Spleen (tissue), 7 donors: Measurements from ENCODE around the gene PLB1.

ENCODE experiments used
- CTCF ChIP-seq, 11 experiments: fragments of 200-600 bp in 7 of 11; fragments of 450-650 bp in 4 of 11; sonication (generic) in 4 of 11; IDR thresholded peaks in 8 of 11; conservative IDR thresholded peaks in 3 of 11; 1 replicate in 7 of 11; 2 replicates in 4 of 11; pipeline versions ENCODE4 v1.4.0 to v1.8.0; 2016 to 2021; ENCODE audit warnings: antibody characterized with exemption in 11 of 11, inconsistent platforms in 4 of 11, mild to moderate bottlenecking in 1 of 11
- POLR2A ChIP-seq, 3 donors: fragments of 450-650 bp; IDR thresholded peaks; one replicate each; pipeline ENCODE4 v1.5.1; 2017; ENCODE audit warnings: antibody characterized with exemption in 3 of 3, mild to moderate bottlenecking in 1 of 3
- POLR2AphosphoS5 ChIP-seq, 3 donors: sonication (generic); formaldehyde crosslinking; IDR thresholded peaks; one replicate each; pipeline ENCODE4 v1.5.1; 2017; ENCODE audit warnings: antibody characterized with exemption in 3 of 3
- donor health status: DM: no; HTN: no; CAD: no; lungs with moderate emphysema.
- donor health status: DM: no; HTN: no; CAD: no.
- donor health status: DM: no; HTN: no; CAD: no.

GRCh38 chr2:28636491-28636890, 140.6 kb downstream of the PLB1 start:
- TF ChIP-seq POLR2AphosphoS5 (IDR thresholded peaks at IDR 0.05) (no peak), POLR2A (IDR thresholded peaks at IDR 0.05) (no peak), CTCF (IDR thresholded peaks at IDR 0.05 in 8 of 11, conservative IDR thresholded peaks at IDR 0.05 in 3 of 11) (no peak)
